Omental fat pad (tissue), 4 donors: ENCODE results near the gene FOCAD. TPM values are rescaled to one million over a fixed set of nuclear protein-coding genes. Genes with fewer than 3 reads are reported as not detected.
A peak's percentile ranks its signal among the peaks of the same experiment; 100 is the strongest.

ENCODE experiments used
- ATAC-seq: fragments of 150-250 bp; one replicate; pipeline ENCODE4 v1.9.1; 2016; ENCODE audit warnings: mild to moderate bottlenecking, moderate library complexity; ENCODE audit not compliant: low FRiP score
- DNase-seq: peaks from one replicate; pipeline ENCODE4 v3.0.0-alpha.2; 2019; ENCODE audit warnings: low spot score
- CTCF ChIP-seq, 3 donors: fragments of 450-650 bp; IDR thresholded peaks; one replicate each; pipeline ENCODE4 v1.5.1; 2016 to 2017; ENCODE audit warnings: antibody characterized with exemption in 3 of 3, mild to moderate bottlenecking in 3 of 3, moderate library complexity in 2 of 3
- total RNA-seq, 4 donors: library from RNA; depleted of rRNA; stranded (reverse); fragments of >200 nt; gene quantifications; one replicate each; pipeline ENCODE4 v1.1.0, GENCODE V29; 2016

FOCAD gene
- total RNA-seq, 4 donors from 2014 or later: 19.1 to 57.4 (median 30.9) TPM

DNA sequence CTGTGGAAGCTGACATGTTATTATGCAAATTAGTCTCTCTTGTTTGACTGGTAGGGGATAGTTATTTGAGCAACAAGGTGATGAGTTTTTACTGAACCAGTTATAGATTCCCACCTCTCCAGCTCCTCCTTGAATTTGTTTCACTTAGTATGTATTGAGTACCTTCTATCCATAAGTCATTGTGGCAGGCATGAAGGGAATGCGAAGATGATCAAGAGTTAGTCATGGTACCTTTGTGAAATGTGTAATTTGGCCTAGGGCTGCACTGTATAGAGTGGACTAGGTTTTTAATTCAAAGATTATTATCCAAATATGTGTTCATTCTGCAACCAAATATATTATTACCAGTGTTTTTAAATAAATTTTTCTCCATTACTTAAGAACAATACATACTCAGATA, 237.3 kb downstream of the FOCAD start:
- no peak for ATAC-seq
- no peak for TF ChIP-seq CTCF (IDR thresholded peaks at IDR 0.05)
- no peak for DNase-seq

DNA sequence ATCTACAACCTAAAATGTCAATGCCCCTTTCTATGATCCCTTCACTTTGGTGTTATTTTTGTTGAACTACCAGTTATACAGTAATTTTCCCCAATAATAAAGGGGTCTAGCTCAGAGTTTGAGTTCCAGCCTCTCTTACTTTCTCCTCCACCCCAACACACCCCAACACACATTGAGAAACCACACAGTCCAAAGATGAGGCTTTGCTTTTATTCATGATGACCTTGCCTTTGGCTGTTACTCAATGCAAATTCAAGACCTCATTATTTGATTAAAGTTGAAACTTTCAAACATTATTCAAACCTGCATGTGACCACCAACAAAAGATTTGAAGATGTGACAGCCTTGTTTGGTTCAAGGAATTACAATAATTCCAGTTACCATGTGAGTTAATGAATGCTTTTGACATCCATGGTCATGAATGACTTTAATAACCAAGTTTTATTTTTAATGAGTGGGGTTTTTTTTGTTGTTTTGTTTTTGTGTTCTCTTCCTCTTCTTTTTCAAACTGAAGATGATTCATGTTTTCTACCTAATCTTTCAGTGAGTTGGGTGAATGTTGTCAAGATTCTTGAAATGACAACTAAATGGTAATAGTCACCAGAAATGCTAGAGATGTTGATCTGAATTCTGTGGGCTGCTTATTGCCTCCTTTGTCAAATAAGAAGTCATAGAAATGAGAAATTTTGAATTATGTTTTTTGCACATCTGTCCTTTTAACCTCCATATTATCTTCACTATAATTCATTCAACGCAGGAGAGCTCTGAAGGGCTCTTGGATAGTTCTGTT, 241.4 kb downstream of the FOCAD start:
- DNase-seq: no peak
- no peak for TF ChIP-seq CTCF (IDR thresholded peaks at IDR 0.05)
- ATAC-seq: no peak

DNA sequence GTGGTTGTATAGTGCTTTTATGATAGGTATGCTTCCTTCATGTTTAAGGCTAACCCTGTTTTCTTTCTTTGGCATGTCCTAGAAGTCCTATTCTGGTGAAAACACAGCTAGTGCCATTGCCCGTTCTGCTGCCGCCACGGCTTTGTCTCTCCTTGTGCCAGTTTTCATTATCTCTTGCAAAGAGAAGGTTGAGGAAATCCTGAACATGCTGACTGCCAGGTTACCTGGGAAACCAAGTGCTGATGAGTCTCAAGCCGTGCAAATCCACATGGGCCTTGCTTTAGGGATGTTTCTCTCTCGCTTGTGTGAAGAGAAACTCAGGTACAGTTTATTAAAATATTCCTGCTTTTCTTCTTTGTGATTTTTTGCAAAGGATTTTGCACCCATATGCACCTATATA, 245.2 kb downstream of the FOCAD start:
- no peak for ATAC-seq
- no peak for TF ChIP-seq CTCF (IDR thresholded peaks at IDR 0.05)

GRCh38 chr9:20930836-20931235, 246.8 kb downstream of the FOCAD start:
- no peak for TF ChIP-seq CTCF (IDR thresholded peaks at IDR 0.05)

More for the DNA sequence above, 245.2 kb downstream of the FOCAD start:
- DNase-seq: no peak

GRCh38 chr9:20940447-20941173, 256.6 kb downstream of the FOCAD start:
- peak; percentile 62 for ATAC-seq

More at GRCh38 chr9:20930836-20931235, 246.8 kb downstream of the FOCAD start:
- DNase-seq (no peak), ATAC-seq (no peak)

DNA sequence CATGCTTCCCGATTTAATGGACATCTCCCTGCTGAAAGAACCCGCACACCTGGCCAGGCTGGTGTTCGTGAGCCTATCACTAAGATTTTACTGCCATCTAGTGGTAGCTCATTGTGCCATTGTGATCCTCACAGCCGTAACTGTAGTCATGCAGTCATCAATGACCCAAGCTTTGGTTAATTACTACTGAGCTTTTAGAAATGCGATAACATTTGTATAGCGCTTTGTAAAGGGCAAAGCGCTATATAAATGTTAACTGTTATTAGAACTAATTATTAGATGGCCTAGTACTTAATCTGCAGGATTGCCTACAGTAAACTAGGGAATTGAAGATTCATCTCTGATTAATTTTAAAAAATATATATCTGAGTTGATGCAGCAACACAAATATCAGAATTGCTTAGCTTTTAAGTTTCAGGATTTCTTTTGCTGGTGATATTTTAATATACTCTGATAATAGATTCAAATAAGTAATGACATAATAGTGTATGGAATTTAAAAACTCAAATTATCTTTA, 257.2 kb downstream of the FOCAD start:
- TF ChIP-seq CTCF (IDR thresholded peaks at IDR 0.05): peak in 1 of 3 donors; percentile 16
- DNase-seq (no peak), ATAC-seq (peak; percentile 88)

More at GRCh38 chr9:20940447-20941173, 256.6 kb downstream of the FOCAD start:
- TF ChIP-seq CTCF (IDR thresholded peaks at IDR 0.05): no peak
- DNase-seq: no peak
